ENCODE results near the gene GLRX5.

Gene GLRX5

DNA sequence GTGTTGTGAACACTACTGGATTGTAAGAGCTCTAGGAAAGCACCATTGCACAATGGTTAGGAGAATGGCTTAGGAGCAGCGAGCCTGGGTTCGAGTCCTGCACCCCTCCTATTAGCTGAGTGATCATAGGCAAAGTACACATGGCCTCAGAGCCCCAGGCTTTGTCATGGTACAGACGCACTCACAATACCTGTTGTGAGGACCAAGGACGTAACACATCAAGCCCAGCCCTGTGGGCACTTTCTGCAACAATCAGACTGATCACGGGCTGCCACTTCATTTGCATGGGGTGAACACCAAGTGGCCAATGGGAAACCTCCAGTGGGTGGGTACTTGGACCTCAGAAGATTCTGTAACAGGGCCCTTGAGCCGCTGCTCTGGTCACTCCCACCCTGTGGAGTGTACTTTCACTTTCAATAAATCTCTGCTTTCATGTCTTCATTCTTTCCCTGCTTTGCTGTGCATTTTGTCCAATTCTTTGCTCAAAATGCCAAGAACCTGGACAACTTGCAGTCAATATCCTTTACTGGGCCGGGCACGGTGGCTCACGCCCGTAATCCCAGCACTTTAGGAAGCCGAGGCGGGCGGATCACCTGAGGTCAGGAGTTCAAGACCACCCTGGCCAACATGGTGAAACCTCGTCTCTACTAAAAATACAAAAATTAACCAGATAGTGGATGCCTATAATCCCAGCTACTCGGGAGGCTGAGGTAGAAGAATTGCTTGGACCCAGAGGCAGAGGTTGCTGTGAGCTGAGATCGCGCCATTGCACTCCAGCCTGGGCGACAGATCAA lies 28.2 kb downstream of the GLRX5 start:
- Histone ChIP-seq H3K27me3 (ENCODE audit: insufficient read depth, low read depth) (no peaks in the 10 kb centered on the region), H3K36me3 (ENCODE audit: insufficient read depth) (no peaks in the 10 kb centered on the region), H4K20me1 (ENCODE audit: insufficient read depth) (no peaks in the 10 kb centered on the region), H3K4me3 (IDR thresholded peaks at IDR 0.05; ENCODE audit: insufficient read depth, low read depth, low read length) (no peak overlapping the region), H3K4me1 (ENCODE audit: low read depth, poor library complexity, severe bottlenecking) (no peaks in the 10 kb centered on the region), H3K9ac (no peak overlapping the region), H2AFZ (ENCODE audit: low read depth) (no peak overlapping the region), H3K27ac (no peak overlapping the region), H3K4me2 (no peak overlapping the region), H3K79me2 (ENCODE audit: insufficient read depth, low read depth) (no peaks in the 10 kb centered on the region)
- TF ChIP-seq, protein P1, sequence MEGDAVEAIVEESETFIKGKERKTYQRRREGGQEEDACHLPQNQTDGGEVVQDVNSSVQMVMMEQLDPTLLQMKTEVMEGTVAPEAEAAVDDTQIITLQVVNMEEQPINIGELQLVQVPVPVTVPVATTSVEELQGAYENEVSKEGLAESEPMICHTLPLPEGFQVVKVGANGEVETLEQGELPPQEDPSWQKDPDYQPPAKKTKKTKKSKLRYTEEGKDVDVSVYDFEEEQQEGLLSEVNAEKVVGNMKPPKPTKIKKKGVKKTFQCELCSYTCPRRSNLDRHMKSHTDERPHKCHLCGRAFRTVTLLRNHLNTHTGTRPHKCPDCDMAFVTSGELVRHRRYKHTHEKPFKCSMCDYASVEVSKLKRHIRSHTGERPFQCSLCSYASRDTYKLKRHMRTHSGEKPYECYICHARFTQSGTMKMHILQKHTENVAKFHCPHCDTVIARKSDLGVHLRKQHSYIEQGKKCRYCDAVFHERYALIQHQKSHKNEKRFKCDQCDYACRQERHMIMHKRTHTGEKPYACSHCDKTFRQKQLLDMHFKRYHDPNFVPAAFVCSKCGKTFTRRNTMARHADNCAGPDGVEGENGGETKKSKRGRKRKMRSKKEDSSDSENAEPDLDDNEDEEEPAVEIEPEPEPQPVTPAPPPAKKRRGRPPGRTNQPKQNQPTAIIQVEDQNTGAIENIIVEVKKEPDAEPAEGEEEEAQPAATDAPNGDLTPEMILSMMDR (conservative IDR thresholded peaks at IDR 0.05; ENCODE audit: low read depth, low read length), result no peak

DNA sequence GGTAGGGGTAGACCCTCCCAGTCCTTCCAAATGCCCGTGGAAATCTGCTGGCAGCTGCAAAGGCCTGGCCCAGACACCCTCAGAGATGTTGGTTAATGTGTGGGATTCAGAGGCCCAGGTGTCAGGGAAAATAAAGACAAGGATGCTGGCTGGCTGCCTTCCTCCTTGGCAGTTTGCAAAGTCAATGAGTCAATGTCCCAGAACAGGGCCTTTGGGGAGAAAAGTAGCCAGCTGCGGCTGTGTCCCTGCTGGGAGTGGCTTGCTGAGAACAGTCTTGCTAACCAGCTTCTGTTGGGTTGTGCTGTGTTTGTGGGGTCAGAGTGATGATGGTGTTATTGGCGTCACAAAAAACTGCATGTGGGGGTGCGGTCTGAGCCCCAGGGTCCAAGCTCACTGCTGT lies 29.2 kb downstream of the GLRX5 start:
- TF ChIP-seq, protein P1 (conservative IDR thresholded peaks at IDR 0.05; ENCODE audit: low read depth, low read length), result no peak
- Histone ChIP-seq H3K4me1 (ENCODE audit: low read depth, poor library complexity, severe bottlenecking) (no peaks in the 10 kb centered on the region), H4K20me1 (ENCODE audit: insufficient read depth) (no peaks in the 10 kb centered on the region), H3K4me3 (IDR thresholded peaks at IDR 0.05; ENCODE audit: insufficient read depth, low read depth, low read length) (no peak overlapping the region), H3K27ac (no peak overlapping the region), H3K79me2 (ENCODE audit: insufficient read depth, low read depth) (no peaks in the 10 kb centered on the region), H3K36me3 (ENCODE audit: insufficient read depth) (no peaks in the 10 kb centered on the region), H3K4me2 (no peak overlapping the region), H3K9ac (no peak overlapping the region), H2AFZ (ENCODE audit: low read depth) (no peak overlapping the region), H3K27me3 (ENCODE audit: insufficient read depth, low read depth) (no peaks in the 10 kb centered on the region)

DNA sequence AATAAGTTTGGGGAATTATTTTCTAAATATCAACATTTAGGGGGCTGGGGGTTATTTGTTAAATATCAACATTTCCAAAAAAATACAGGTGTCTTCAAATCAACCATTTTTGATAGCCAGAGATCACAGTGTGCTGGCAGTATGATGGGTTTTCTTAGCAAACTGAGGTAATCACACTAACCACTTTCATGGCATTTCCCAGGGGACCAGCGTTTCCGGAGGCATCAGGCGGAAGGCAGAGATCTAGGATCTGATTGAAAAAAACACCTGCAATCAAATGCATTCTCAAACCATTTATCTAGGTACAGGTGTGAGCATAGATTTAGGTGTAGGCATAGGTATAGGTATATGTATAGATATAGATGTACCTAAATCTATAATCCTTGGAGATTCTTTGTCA lies 34.6 kb downstream of the GLRX5 start:
- Histone ChIP-seq H3K27ac (no peak overlapping the region), H4K20me1 (ENCODE audit: insufficient read depth) (no peaks in the 10 kb centered on the region), H2AFZ (ENCODE audit: low read depth) (no peak overlapping the region), H3K27me3 (ENCODE audit: insufficient read depth, low read depth) (no peaks in the 10 kb centered on the region), H3K4me1 (ENCODE audit: low read depth, poor library complexity, severe bottlenecking) (no peaks in the 10 kb centered on the region), H3K4me3 (IDR thresholded peaks at IDR 0.05; ENCODE audit: insufficient read depth, low read depth, low read length) (no peak overlapping the region), H3K36me3 (ENCODE audit: insufficient read depth) (no peaks in the 10 kb centered on the region), H3K79me2 (ENCODE audit: insufficient read depth, low read depth) (no peaks in the 10 kb centered on the region), H3K4me2 (no peak overlapping the region), H3K9ac (no peak overlapping the region)
- TF ChIP-seq, protein P1 (conservative IDR thresholded peaks at IDR 0.05; ENCODE audit: low read depth, low read length), result no peak

DNA sequence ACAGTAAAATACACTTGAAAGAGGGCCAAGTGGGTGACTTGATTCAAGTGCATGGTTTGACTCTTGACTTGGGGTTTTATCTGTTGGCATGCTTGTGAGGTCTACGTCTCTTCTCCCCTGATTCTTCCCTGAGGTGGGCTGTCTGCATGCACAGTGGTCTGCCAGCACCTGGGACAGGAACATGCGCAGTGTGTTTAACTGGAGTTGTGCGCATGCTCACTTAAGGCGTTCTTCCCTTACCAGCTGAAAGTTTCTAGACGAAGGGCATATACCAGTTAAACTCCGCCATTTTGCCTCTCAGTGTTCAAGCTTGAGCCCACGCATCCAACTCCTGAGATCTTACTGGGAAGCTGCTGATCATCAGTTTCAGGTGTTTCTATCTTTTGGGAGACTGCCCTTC lies 38.5 kb downstream of the GLRX5 start:
- Histone ChIP-seq H3K4me3 (IDR thresholded peaks at IDR 0.05; ENCODE audit: insufficient read depth, low read depth, low read length) (no peak overlapping the region), H2AFZ (ENCODE audit: low read depth) (no peak overlapping the region), H3K27ac (no peak overlapping the region), H3K79me2 (ENCODE audit: insufficient read depth, low read depth) (no peaks in the 10 kb centered on the region), H3K9ac (no peak overlapping the region), H3K4me1 (ENCODE audit: low read depth, poor library complexity, severe bottlenecking) (no peaks in the 10 kb centered on the region), H4K20me1 (ENCODE audit: insufficient read depth) (no peaks in the 10 kb centered on the region), H3K4me2 (no peak overlapping the region), H3K27me3 (ENCODE audit: insufficient read depth, low read depth) (no peaks in the 10 kb centered on the region), H3K36me3 (ENCODE audit: insufficient read depth) (no peaks in the 10 kb centered on the region)
- TF ChIP-seq, protein P1 (conservative IDR thresholded peaks at IDR 0.05; ENCODE audit: low read depth, low read length), result no peak
